ENCODE data around the gene PXK.

Gene PXK

GRCh38 chr3:58392181-58392580 lies 59.5 kb downstream of the PXK start:
- no peak overlapping the region for H3K9ac ChIP-seq (ENCODE audit: low read length)
- H3K9me2 ChIP-seq (replicated peaks; ENCODE audit: insufficient read depth, low read length): no peaks in the 10 kb centered on the region
- no peaks in the 10 kb centered on the region for H3K36me3 ChIP-seq (replicated peaks; ENCODE audit: insufficient read depth, low read length)
- no peaks in the 10 kb centered on the region for H4K20me1 ChIP-seq (ENCODE audit: insufficient read depth, low read length)
- no peaks in the 10 kb centered on the region for H3K9me3 ChIP-seq (replicated peaks; ENCODE audit: insufficient read depth, low read length)
- no peaks in the 10 kb centered on the region for H3K27me3 ChIP-seq (replicated peaks; ENCODE audit: insufficient read depth, low read length)
- no peak for DNase-seq
- no peak overlapping the region for H3K4me2 ChIP-seq (ENCODE audit: low read depth, low read length)
- no peaks in the 10 kb centered on the region for H3K79me2 ChIP-seq (ENCODE audit: low read length)
- no peak overlapping the region for H2AFZ ChIP-seq (ENCODE audit: low read length)
- H3K4me3 ChIP-seq (ENCODE audit: low read length): no peak overlapping the region
- H3F3A ChIP-seq (ENCODE audit: insufficient read depth, low read length): no peaks in the 10 kb centered on the region
- no peak for TF ChIP-seq EZH2phosphoT487 (IDR thresholded peaks at IDR 0.05; ENCODE audit: low read length)
- TF ChIP-seq CTCF (IDR thresholded peaks at IDR 0.05; ENCODE audit: low read length): no peak
- TF ChIP-seq EZH2 (optimal IDR thresholded peaks at IDR 0.05; ENCODE audit: low read depth, low read length): no peak
- H3K27ac ChIP-seq (ENCODE audit: low read length): no peak overlapping the region
- H3K4me1 ChIP-seq (ENCODE audit: low read length): no peaks in the 10 kb centered on the region

GRCh38 chr3:58394339-58394738 lies 61.6 kb downstream of the PXK start:
- no peak for DNase-seq
- Histone ChIP-seq H3K27ac (ENCODE audit: low read length) (no peak overlapping the region), H3F3A (ENCODE audit: insufficient read depth, low read length) (no peaks in the 10 kb centered on the region), H3K79me2 (ENCODE audit: low read length) (no peaks in the 10 kb centered on the region), H3K9me2 (replicated peaks; ENCODE audit: insufficient read depth, low read length) (no peaks in the 10 kb centered on the region), H3K27me3 (replicated peaks; ENCODE audit: insufficient read depth, low read length) (no peaks in the 10 kb centered on the region), H3K4me3 (ENCODE audit: low read length) (no peak overlapping the region), H3K9me3 (replicated peaks; ENCODE audit: insufficient read depth, low read length) (no peaks in the 10 kb centered on the region), H2AFZ (ENCODE audit: low read length) (no peak overlapping the region), H3K4me2 (ENCODE audit: low read depth, low read length) (no peak overlapping the region), H3K9ac (ENCODE audit: low read length) (no peak overlapping the region), H3K4me1 (ENCODE audit: low read length) (no peaks in the 10 kb centered on the region), H3K36me3 (replicated peaks; ENCODE audit: insufficient read depth, low read length) (no peaks in the 10 kb centered on the region), H4K20me1 (ENCODE audit: insufficient read depth, low read length) (no peaks in the 10 kb centered on the region)
- no peak for TF ChIP-seq EZH2 (optimal IDR thresholded peaks at IDR 0.05; ENCODE audit: low read depth, low read length)
- TF ChIP-seq CTCF (IDR thresholded peaks at IDR 0.05; ENCODE audit: low read length): no peak
- no peak for TF ChIP-seq EZH2phosphoT487 (IDR thresholded peaks at IDR 0.05; ENCODE audit: low read length)

- no peaks in the 10 kb centered on the region for H3K9me3 ChIP-seq (replicated peaks; ENCODE audit: insufficient read depth, low read length)
- no peaks in the 10 kb centered on the region for H3K79me2 ChIP-seq (ENCODE audit: low read length)
- no peaks in the 10 kb centered on the region for H3F3A ChIP-seq (ENCODE audit: insufficient read depth, low read length)
- TF ChIP-seq EZH2phosphoT487 (IDR thresholded peaks at IDR 0.05; ENCODE audit: low read length) (no peak), EZH2 (optimal IDR thresholded peaks at IDR 0.05; ENCODE audit: low read depth, low read length) (no peak), CTCF (IDR thresholded peaks at IDR 0.05; ENCODE audit: low read length) (no peak)
- H3K27ac ChIP-seq (ENCODE audit: low read length): no peak overlapping the region
- H3K9ac ChIP-seq (ENCODE audit: low read length): no peak overlapping the region
- DNase-seq: no peak
- no peaks in the 10 kb centered on the region for H3K36me3 ChIP-seq (replicated peaks; ENCODE audit: insufficient read depth, low read length)
- H3K4me1 ChIP-seq (ENCODE audit: low read length): no peaks in the 10 kb centered on the region
- H2AFZ ChIP-seq (ENCODE audit: low read length): no peak overlapping the region
- H3K4me2 ChIP-seq (ENCODE audit: low read depth, low read length): no peak overlapping the region
- no peaks in the 10 kb centered on the region for H3K27me3 ChIP-seq (replicated peaks; ENCODE audit: insufficient read depth, low read length)
- no peaks in the 10 kb centered on the region for H3K9me2 ChIP-seq (replicated peaks; ENCODE audit: insufficient read depth, low read length)
- H4K20me1 ChIP-seq (ENCODE audit: insufficient read depth, low read length): no peaks in the 10 kb centered on the region
- H3K4me3 ChIP-seq (ENCODE audit: low read length): no peak overlapping the region
Measured at GRCh38 chr3:58398669-58399333, 66.1 kb downstream of the PXK start.
